ENCODE measurements around the gene PILRA.

- TF ChIP-seq CTCF (IDR thresholded peaks at IDR 0.05; ENCODE audit: insufficient read depth, low read length) (no peak), POLR2AphosphoS5 (IDR thresholded peaks at IDR 0.05; ENCODE audit: low read depth) (no peak), REST (IDR thresholded peaks at IDR 0.05; ENCODE audit: insufficient replicate concordance, low read depth) (no peak)
Observed at GRCh38 chr7:100426516-100426915, 53.2 kb downstream of the PILRA start.
